Endothelial cell (in vitro differentiated cells): ENCODE data around the gene CFAP54. TPM values are rescaled to one million over a fixed set of nuclear protein-coding genes. Genes with fewer than 3 reads are reported as not detected.

Experiments used
- DNase-seq: peaks from one replicate; pipeline ENCODE4 v3.0.0; 2021; ENCODE audit warnings: low spot score
- H3K27ac Mint-ChIP-seq: one replicate; pipeline ENCODE4 v1.8.0; 2021; ENCODE audit warnings: mixed read lengths, inconsistent platforms; ENCODE audit not compliant: unreplicated experiment
- H3K27me3 Mint-ChIP-seq: one replicate; pipeline ENCODE4 v1.8.0; 2021; ENCODE audit warnings: mild to moderate bottlenecking, moderate library complexity, mixed read lengths, inconsistent platforms; ENCODE audit not compliant: unreplicated experiment
- H3K36me3 Mint-ChIP-seq: one replicate; pipeline ENCODE4 v1.8.0; 2021; ENCODE audit warnings: mild to moderate bottlenecking, low read depth, mixed read lengths, inconsistent platforms; ENCODE audit not compliant: unreplicated experiment
- H3K4me1 Mint-ChIP-seq: one replicate; pipeline ENCODE4 v1.8.0; 2021; ENCODE audit warnings: mild to moderate bottlenecking, mixed read lengths, inconsistent platforms; ENCODE audit not compliant: unreplicated experiment
- H3K4me3 Mint-ChIP-seq: one replicate; pipeline ENCODE4 v1.8.0; 2021; ENCODE audit warnings: mild to moderate bottlenecking, mixed read lengths, inconsistent platforms; ENCODE audit not compliant: unreplicated experiment
- H3K9me3 Mint-ChIP-seq: one replicate; pipeline ENCODE4 v1.8.0; 2021; ENCODE audit warnings: mixed read lengths, inconsistent platforms; ENCODE audit not compliant: unreplicated experiment
- CTCF ChIP-seq: fragments of 200-600 bp; sonication (generic); IDR thresholded peaks from one replicate; pipeline ENCODE4 v1.5.0; 2021; ENCODE audit warnings: antibody characterized with exemption; ENCODE audit not compliant: unreplicated experiment
- total RNA-seq: library from RNA; stranded (reverse); fragmentation: NEBNext Ultra II Directional; extraction: Animal tissue kit (Norgen Biotek cat#: 25700); gene quantifications from one replicate; pipeline ENCODE4 v1.2.1, GENCODE V29; 2021; ENCODE audit not compliant: unreplicated experiment

The CFAP54 gene
- total RNA-seq, 1 donor from 2014 or later = 2.5 TPM

GRCh38 chr12:96502477-96502876 is 13.1 kb downstream of the CFAP54 start:
- TF ChIP-seq CTCF = no peak
- Mint-ChIP-seq H3K36me3 (no peaks in the 10 kb centered on the region), H3K4me1 (peaks cover 32% of the 10 kb centered on the region), H3K27me3 (peaks cover 2% of the 10 kb centered on the region), H3K27ac (peak overlapping the region; percentile 83), H3K4me3 (no peak overlapping the region), H3K9me3 (no peaks in the 10 kb centered on the region)
- DNase-seq = no peak

- DNase-seq = no peak
- Mint-ChIP-seq H3K4me3 (no peak overlapping the region), H3K36me3 (no peaks in the 10 kb centered on the region), H3K9me3 (no peaks in the 10 kb centered on the region), H3K27me3 (peaks cover 7% of the 10 kb centered on the region), H3K27ac (peak overlapping the region; percentile 83), H3K4me1 (peaks cover 26% of the 10 kb centered on the region)
- no peak for TF ChIP-seq CTCF
These were observed 13.7 kb downstream of the CFAP54 start for GRCh38 chr12:96502949-96503532.

DNA sequence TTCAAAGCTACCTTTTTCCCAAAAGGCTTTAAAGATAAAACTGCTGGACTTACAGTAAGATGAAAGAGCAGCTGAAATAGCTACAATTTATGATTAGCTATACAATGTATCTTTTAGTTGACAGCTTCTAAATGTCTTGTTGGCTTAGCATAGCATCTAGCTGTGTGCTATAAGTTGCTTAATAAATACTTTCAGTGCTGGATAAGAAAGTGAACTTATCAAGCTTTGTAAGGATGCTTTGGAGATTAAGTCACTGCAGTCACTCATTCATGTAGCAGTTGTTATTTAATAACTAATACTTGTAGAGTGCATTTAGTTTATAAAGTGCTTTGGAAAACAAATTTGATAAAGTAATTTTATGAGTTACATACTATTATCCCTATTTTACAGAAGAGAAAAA is 14.6 kb downstream of the CFAP54 start:
- Mint-ChIP-seq H3K4me3 (no peak overlapping the region), H3K9me3 (no peaks in the 10 kb centered on the region), H3K27ac (no peak overlapping the region), H3K36me3 (no peaks in the 10 kb centered on the region), H3K4me1 (peaks cover 29% of the 10 kb centered on the region), H3K27me3 (peaks cover 7% of the 10 kb centered on the region)
- TF ChIP-seq CTCF = no peak
- DNase-seq = no peak

DNA sequence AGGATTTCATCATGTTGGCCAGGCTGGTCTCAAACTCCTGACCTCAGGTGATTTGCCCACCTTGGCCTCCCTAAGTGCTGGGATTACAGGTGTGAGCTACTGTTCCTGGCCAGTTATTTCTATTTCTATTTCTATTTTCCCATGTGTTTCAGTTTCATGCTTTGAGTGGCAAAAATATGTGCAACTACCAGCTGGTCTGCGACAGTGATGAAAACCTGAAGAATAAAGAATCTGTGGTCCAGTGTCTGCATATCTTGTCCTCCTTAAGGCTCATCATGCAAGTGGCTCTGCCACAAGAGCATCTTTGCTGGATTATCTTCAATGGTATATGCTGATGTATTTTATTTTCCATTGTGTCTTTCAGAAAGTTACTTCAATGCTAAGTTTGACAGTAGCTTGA is 17.4 kb downstream of the CFAP54 start:
- no peak overlapping the region for H3K4me3 Mint-ChIP-seq
- no peak for TF ChIP-seq CTCF
- no peaks in the 10 kb centered on the region for H3K36me3 Mint-ChIP-seq
- no peak for DNase-seq
- H3K27ac Mint-ChIP-seq = no peak overlapping the region
- no peaks in the 10 kb centered on the region for H3K9me3 Mint-ChIP-seq
- peaks cover 4% of the 10 kb centered on the region for H3K27me3 Mint-ChIP-seq
- peaks cover 17% of the 10 kb centered on the region for H3K4me1 Mint-ChIP-seq

DNA sequence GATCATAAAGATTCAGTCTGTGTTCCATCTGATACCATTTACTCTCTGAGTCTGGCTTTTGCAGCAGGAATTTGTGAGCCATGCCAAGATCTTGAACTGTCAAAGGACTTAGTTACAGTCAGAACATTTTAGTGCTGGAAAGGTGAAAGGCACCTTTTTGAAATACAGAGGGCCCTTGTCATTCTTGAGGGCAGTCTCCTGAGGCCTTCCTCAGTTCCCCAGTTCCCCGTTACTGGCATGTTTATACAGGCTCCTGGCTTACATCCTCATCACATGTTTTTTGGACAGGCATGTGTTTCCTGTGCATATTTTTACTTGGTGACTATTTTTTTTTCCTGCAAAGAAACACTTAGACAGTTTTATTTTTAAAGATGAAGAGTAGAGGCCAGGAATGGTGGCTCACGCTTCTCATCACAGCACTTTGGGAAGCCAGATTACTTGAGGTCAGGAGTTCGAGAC is 21.0 kb downstream of the CFAP54 start:
- DNase-seq = no peak
- Mint-ChIP-seq H3K27ac (peak overlapping the region; percentile 80), H3K4me3 (no peak overlapping the region), H3K9me3 (no peaks in the 10 kb centered on the region), H3K4me1 (peaks cover 16% of the 10 kb centered on the region), H3K36me3 (no peaks in the 10 kb centered on the region), H3K27me3 (peaks cover 4% of the 10 kb centered on the region)
- TF ChIP-seq CTCF = no peak
